Mesodermal cell (in vitro differentiated cells): ENCODE measurements around the gene HSF2BP.
"Not testable (repeated sequence)": the region's sequence is repeated elsewhere in the genome, so short reads cannot be mapped to it uniquely, and the experiment has no call there.

Experiments used
- H3K27ac ChIP-seq: 2 replicates; pipeline ENCODE4 v1.7.0; 2013; ENCODE audit warnings: mild to moderate bottlenecking, low read depth, low read length, moderate library complexity; ENCODE audit not compliant: severe bottlenecking
- H3K36me3 ChIP-seq: 2 replicates; pipeline ENCODE4 v1.7.1; 2013; ENCODE audit warnings: mild to moderate bottlenecking, low read length, moderate library complexity; ENCODE audit not compliant: control insufficient read depth, insufficient read depth
- H3K4me1 ChIP-seq: one replicate; pipeline ENCODE4 v1.7.1; 2013; ENCODE audit warnings: mild to moderate bottlenecking, low read length; ENCODE audit not compliant: insufficient read depth, control insufficient read depth, poor library complexity, severe bottlenecking
- H3K4me3 ChIP-seq: 2 replicates; pipeline ENCODE4 v1.7.0; 2013; ENCODE audit warnings: low read length, control low read depth, mild to moderate bottlenecking; ENCODE audit not compliant: insufficient read depth, poor library complexity, severe bottlenecking; ENCODE audit errors: extremely low read depth
- H3K9me3 ChIP-seq: 2 replicates; pipeline ENCODE4 v1.7.1; 2013; ENCODE audit warnings: mild to moderate bottlenecking, low read length, moderate library complexity; ENCODE audit not compliant: control insufficient read depth
- WGBS, 2 experiments: methylation state at CpG; one replicate each; pipeline ENCODE4 v1.1.5; 2013; ENCODE audit warnings: missing lambda C conversion rate in 2 of 2; ENCODE audit not compliant: insufficient coverage in 2 of 2; 5-methylcytosine and 5-hydroxymethylcytosine counted together

The HSF2BP gene

DNA sequence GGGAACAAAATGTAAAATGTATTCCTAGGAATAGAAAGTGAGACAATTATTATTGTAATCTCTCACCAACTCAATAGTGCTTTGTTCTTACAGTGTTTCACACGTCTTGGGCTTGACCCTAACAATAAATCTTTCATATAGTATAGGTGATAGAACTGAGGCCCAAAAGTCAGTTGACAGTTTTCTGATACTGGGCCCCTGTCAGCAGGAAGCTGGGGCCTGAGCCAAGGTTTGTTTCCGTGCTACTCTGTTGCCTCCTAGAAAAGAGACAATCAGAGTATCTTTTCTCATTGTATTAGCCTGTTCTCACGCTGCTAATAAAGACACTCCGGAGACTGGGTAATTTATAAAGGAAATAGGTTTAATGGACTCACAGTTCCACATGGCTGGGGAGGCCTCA, 5.1 kb upstream of the HSF2BP start:
- no peak overlapping the region for H3K4me3 ChIP-seq
- peaks cover 4% of the 10 kb centered on the region for H3K4me1 ChIP-seq
- H3K36me3 ChIP-seq = peaks cover 60% of the 10 kb centered on the region
- H3K9me3 ChIP-seq = no peaks in the 10 kb centered on the region
- 50 to 67% methylated on average over 2 to 3 of the region's 4 CpGs for WGBS, 2 experiments
- H3K27ac ChIP-seq = no peak overlapping the region

GRCh38 chr21:43663033-43663432, 3.7 kb upstream of the HSF2BP start:
- H3K9me3 ChIP-seq = no peaks in the 10 kb centered on the region
- peaks cover 4% of the 10 kb centered on the region for H3K4me1 ChIP-seq
- no peak overlapping the region for H3K27ac ChIP-seq
- H3K4me3 ChIP-seq = no peak overlapping the region
- H3K36me3 ChIP-seq = peaks cover 60% of the 10 kb centered on the region
- 97 to 100% methylated on average over 2 to 5 of the region's 9 CpGs for WGBS, 2 experiments

- Histone ChIP-seq H3K4me1 (peaks cover 4% of the 10 kb centered on the region), H3K9me3 (no peaks in the 10 kb centered on the region), H3K36me3 (peaks cover 59% of the 10 kb centered on the region), H3K4me3 (no peak overlapping the region), H3K27ac (no peak overlapping the region)
- 71 to 80% methylated on average over 5 of the region's 6 CpGs for WGBS, 2 experiments
Observed at GRCh38 chr21:43662286-43662685, 3.0 kb upstream of the HSF2BP start.

DNA sequence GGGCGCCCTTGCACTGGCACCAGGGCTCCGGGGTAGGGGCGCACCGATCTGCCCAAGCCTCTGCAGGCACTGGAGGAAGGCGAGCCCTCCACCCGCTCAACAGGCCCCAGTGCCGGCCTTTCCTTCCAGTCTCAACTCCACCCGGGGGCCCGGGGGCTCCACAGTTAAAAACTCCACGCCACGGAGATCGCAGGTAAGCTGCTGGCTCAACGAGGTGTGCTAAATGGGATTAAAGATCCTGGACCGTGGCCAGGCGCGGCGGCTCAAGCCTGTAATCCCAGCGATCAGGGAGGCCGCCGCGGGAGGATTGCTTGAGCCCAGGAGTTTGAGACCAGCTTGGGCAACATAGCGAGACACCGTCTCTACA, 536 bp downstream of the HSF2BP start:
- Histone ChIP-seq H3K27ac (peak overlapping the region; percentile 84), H3K9me3 (no peaks in the 10 kb centered on the region), H3K4me3 (no peak overlapping the region), H3K4me1 (peaks cover 6% of the 10 kb centered on the region), H3K36me3 (peaks cover 26% of the 10 kb centered on the region)
- WGBS, 2 experiments = 91% methylated on average over 19 to 23 of the region's 23 CpGs

- Histone ChIP-seq H3K4me3 (no peak overlapping the region), H3K36me3 (peaks cover 21% of the 10 kb centered on the region), H3K4me1 (peaks cover 8% of the 10 kb centered on the region), H3K9me3 (no peaks in the 10 kb centered on the region), H3K27ac (no peak overlapping the region)
- 96% methylated on average over 44 to 48 of the region's 48 CpGs for WGBS, 2 experiments
Observed at GRCh38 chr21:43658088-43658741, 1.1 kb downstream of the HSF2BP start.

DNA sequence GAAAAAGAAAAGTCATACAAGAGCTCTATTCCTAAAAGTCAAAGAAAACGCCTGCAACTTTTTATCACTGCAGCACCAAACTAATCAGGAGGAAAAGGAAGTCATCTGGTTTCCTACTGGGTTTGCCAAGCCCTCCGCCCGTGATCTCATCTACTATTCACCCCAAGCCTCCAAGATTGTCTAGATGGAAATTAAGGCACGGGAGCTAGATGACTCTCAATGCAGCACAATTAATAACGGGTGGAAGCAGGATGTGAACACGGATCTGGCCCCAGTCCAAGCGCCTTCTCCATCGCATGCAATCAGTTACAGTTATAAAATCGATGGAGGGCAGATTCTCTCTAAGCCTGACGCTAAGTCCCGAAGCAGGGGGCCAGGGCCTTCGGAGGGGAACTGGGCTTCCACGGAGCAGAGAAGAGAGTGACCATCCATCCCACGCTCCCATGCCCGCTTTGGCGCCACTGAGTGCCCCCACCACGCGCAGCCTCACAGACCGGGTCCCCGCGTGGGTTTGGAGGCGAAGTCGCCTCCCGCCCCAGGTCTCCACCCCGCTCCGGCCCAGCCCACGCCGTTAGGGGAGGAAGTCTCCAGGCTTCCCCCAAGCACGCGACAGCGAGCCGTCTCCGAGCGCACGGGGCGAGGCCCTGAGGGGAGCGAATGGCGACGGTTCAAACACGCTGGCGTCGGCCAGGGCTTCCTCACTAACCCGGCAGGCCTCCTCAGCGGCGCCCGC, 1.8 kb downstream of the HSF2BP start:
- H3K9me3 ChIP-seq = no peaks in the 10 kb centered on the region
- H3K36me3 ChIP-seq = peaks cover 14% of the 10 kb centered on the region
- WGBS, 2 experiments = 92 to 93% methylated on average over 35 to 44 of the region's 46 CpGs
- peaks cover 8% of the 10 kb centered on the region for H3K4me1 ChIP-seq
- H3K4me3 ChIP-seq = no peak overlapping the region
- no peak overlapping the region for H3K27ac ChIP-seq

- peaks cover 4% of the 10 kb centered on the region for H3K4me1 ChIP-seq
- no peak overlapping the region for H3K27ac ChIP-seq
- 90 to 97% methylated on average over 5 to 6 of the region's 7 CpGs for WGBS, 2 experiments
- H3K36me3 ChIP-seq = no peaks in the 10 kb centered on the region
- no peak overlapping the region for H3K4me3 ChIP-seq
- no peaks in the 10 kb centered on the region for H3K9me3 ChIP-seq
Observed at GRCh38 chr21:43654806-43655489, 4.3 kb downstream of the HSF2BP start.

- 93 to 94% methylated on average over 5 to 6 of the region's 6 CpGs for WGBS, 2 experiments
- H3K4me3 ChIP-seq = no peak overlapping the region
- H3K4me1 ChIP-seq = peaks cover 4% of the 10 kb centered on the region
- no peaks in the 10 kb centered on the region for H3K36me3 ChIP-seq
- H3K27ac ChIP-seq = no peak overlapping the region
- no peaks in the 10 kb centered on the region for H3K9me3 ChIP-seq
Observed at GRCh38 chr21:43653626-43654025, 5.7 kb downstream of the HSF2BP start.

DNA sequence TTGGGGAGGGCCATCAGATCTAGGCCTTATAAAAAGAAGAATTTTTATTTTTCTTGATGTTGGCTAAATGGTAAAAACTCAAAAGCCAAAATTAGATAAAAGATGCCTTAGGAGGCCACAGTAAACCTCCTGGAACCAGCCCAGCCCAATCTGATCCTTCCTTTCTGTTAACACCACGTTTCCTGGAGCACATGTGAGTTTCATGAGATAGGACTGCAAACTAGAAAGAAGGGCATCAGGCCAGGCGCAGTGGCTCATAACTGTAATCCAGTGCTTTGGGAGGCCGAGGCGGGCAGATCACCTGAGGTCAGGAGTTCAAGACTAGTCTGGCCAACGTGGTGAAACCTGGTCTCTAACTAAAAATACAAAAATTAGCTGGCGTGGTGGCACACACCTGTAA, 6.7 kb downstream of the HSF2BP start:
- no peak overlapping the region for H3K27ac ChIP-seq
- H3K36me3 ChIP-seq = no peaks in the 10 kb centered on the region
- no peaks in the 10 kb centered on the region for H3K9me3 ChIP-seq
- WGBS, 2 experiments = 91 to 100% methylated on average over 4 to 6 of the region's 6 CpGs
- peaks cover 4% of the 10 kb centered on the region for H3K4me1 ChIP-seq
- H3K4me3 ChIP-seq = no peak overlapping the region

GRCh38 chr21:43651926-43652325, 7.4 kb downstream of the HSF2BP start:
- not testable (repeated sequence) for H3K4me3 ChIP-seq, H3K27ac ChIP-seq, H3K9me3 ChIP-seq, H3K36me3 ChIP-seq, H3K4me1 ChIP-seq
- 90 to 100% methylated on average over 6 of the region's 6 CpGs for WGBS, 2 experiments

DNA sequence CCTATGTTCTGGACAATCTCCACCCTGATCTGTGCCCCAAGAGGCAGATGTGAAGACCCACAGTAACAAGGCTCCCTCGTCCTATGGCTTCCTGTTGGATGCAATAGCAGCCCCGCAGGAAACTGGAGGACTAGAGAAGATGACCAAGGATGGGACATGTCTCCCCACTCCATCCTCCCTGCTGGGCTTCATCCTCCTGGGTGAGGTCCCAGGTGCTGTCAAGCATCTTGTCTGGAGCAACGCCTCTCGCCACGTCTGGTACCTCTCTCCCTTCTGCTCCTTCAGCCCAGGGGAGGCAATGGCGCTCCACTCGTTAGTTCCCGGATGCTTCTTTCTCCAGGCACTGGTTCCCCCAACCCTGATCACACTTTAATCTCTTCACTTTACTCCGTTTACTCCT, 11.1 kb downstream of the HSF2BP start:
- no peaks in the 10 kb centered on the region for H3K9me3 ChIP-seq
- H3K27ac ChIP-seq = no peak overlapping the region
- no peak overlapping the region for H3K4me3 ChIP-seq
- no peaks in the 10 kb centered on the region for H3K36me3 ChIP-seq
- H3K4me1 ChIP-seq = peaks cover 18% of the 10 kb centered on the region
- 77 to 78% methylated on average over 7 to 8 of the region's 9 CpGs for WGBS, 2 experiments
